Heart left ventricle (tissue), 16 donors: Measurements from ENCODE around the gene FZD2. TPM values are rescaled to one million over a fixed set of nuclear protein-coding genes. Genes with fewer than 3 reads are reported as not detected.

Experiments
- ATAC-seq, 4 donors: fragments of 200-7000 bp; cut with Tn5 transposase; one replicate each; pipeline ENCODE4 v1.9.1; 2020 to 2022; ENCODE audit warnings: moderate library complexity in 4 of 4, mild to moderate bottlenecking in 3 of 4, moderate number of reproducible peaks in 1 of 4
- DNase-seq, 5 donors: peaks; one replicate each; pipeline ENCODE4 v3.0.0-alpha.2; 2020
- H3K27ac ChIP-seq, 12 donors: fragments of 200-600 bp; sonication (generic) in 4 of 12; one replicate each; pipeline versions ENCODE4 v1.5.0 to v1.8.0; 2016 to 2022; ENCODE audit warnings: mild to moderate bottlenecking in 2 of 12
- H3K27me3 ChIP-seq, 9 donors: fragments of 200-600 bp; sonication (generic) in 2 of 9; one replicate each; pipeline versions ENCODE4 v1.5.1 to v1.8.0; 2016 to 2022; ENCODE audit warnings: mild to moderate bottlenecking in 3 of 9
- H3K36me3 ChIP-seq, 9 donors: fragments of 200-600 bp; sonication (generic) in 2 of 9; one replicate each; pipeline versions ENCODE4 v1.5.0 to v1.8.0; 2018 to 2022; ENCODE audit warnings: mild to moderate bottlenecking in 2 of 9
- H3K4me1 ChIP-seq, 12 donors: fragments of 200-600 bp; sonication (generic) in 4 of 12; one replicate each; pipeline versions ENCODE4 v1.5.0 to v1.8.0; 2016 to 2022; ENCODE audit warnings: mild to moderate bottlenecking in 3 of 12
- H3K4me3 ChIP-seq, 12 donors: fragments of 200-600 bp; sonication (generic) in 4 of 12; one replicate each; pipeline versions ENCODE4 v1.5.0 to v1.8.0; 2017 to 2022; ENCODE audit warnings: mild to moderate bottlenecking in 9 of 12, moderate library complexity in 4 of 12
- H3K9me3 ChIP-seq, 12 donors: fragments of 200-600 bp; sonication (generic) in 4 of 12; one replicate each; pipeline versions ENCODE4 v1.5.0 to v1.8.0; 2016 to 2022; ENCODE audit warnings: mild to moderate bottlenecking in 1 of 12
- CTCF ChIP-seq, 12 donors: fragments of 200-600 bp; sonication (generic) in 4 of 12; IDR thresholded peaks; one replicate each; pipeline versions ENCODE4 v1.5.0 to v1.8.0; 2018 to 2022; ENCODE audit warnings: antibody characterized with exemption in 12 of 12, mild to moderate bottlenecking in 5 of 12
- POLR2A ChIP-seq, 2 donors: fragments of 450-650 bp; IDR thresholded peaks; one replicate each; pipeline ENCODE4 v1.6.1; 2017; ENCODE audit warnings: antibody characterized with exemption in 2 of 2, mild to moderate bottlenecking in 2 of 2, moderate library complexity in 2 of 2
- WGBS, 4 donors: extraction: QIAGEN DNeasy Blood & Tissue Kit in 2 of 4; methylation state at CpG; one replicate each; pipeline versions ENCODE4 v1.1.5 to v1.1.7; 2013 to 2018; 5-methylcytosine and 5-hydroxymethylcytosine counted together
- intact Hi-C, 10 donors: fragments of 100-400 bp; cut with DNase I; formaldehyde crosslinking; loops; one replicate each; pipeline versions ENCODE4 v1.11.1 to v1.14.2; 2022
- polyA plus RNA-seq, 2 donors: library from polyadenylated mRNA; stranded (reverse); fragments of 200-250 nt; gene quantifications; one replicate each; pipeline ENCODE4 v1.2.3, GENCODE V29; 2013
- total RNA-seq, 9 donors: library from RNA; depleted of rRNA in 2 of 9; stranded (reverse); fragments of >200 nt in 2 of 9; fragmentation: NEBNext Ultra II Directional in 3 of 9; extraction: Animal tissue kit (Norgen Biotek cat#: 25700) in 3 of 9; gene quantifications; one replicate each; pipeline versions ENCODE4 v1.1.0 to v1.2.4, GENCODE V29; 2016 to 2023
- donor health status: ischemic (EF 13 %, LVEDD 7.1; RV severe dilation, severe dysfunction).
- donor health status: healthy with polysubstance abuse.
- donor health status: DM: no; HTN: yes; CAD: no.
- donor health status: DM: no; HTN: no; CAD: no.
- donor health status: ischemic (EF 25% LVEDD 6.9; RV normal size, moderate dysfunction).
- donor health status: ischemic (EF 25% LVEDD 5.7; RV mildly dilated, moderate dysfunction).
- donor health status: healthy.
- donor health status: DM: yes; HTN: yes; CAD: no.
- donor health status: ischemic (EF 35%, LVEDD 5.7; RV mildly dilated, moderate dysfunction).
- donor health status: nonischemic (EF 11% LVEDD 7.7; RV severe dilation, severe dysfunction).
- donor health status: DM: yes; HTN: yes; CAD: no.
- donor health status: PGD.
- donor health status: ischemic (EF 29% LVEDD 5.4; RV normal size, mild dysfunction).
- donor health status: nonischemic (EF 23%, LVEDD 6.1; RV moderate dilation, normal function).

FZD2 gene
- total and polyA plus RNA-seq, 11 donors, result 1.6 to 8.1 (median 3.9) TPM

DNA sequence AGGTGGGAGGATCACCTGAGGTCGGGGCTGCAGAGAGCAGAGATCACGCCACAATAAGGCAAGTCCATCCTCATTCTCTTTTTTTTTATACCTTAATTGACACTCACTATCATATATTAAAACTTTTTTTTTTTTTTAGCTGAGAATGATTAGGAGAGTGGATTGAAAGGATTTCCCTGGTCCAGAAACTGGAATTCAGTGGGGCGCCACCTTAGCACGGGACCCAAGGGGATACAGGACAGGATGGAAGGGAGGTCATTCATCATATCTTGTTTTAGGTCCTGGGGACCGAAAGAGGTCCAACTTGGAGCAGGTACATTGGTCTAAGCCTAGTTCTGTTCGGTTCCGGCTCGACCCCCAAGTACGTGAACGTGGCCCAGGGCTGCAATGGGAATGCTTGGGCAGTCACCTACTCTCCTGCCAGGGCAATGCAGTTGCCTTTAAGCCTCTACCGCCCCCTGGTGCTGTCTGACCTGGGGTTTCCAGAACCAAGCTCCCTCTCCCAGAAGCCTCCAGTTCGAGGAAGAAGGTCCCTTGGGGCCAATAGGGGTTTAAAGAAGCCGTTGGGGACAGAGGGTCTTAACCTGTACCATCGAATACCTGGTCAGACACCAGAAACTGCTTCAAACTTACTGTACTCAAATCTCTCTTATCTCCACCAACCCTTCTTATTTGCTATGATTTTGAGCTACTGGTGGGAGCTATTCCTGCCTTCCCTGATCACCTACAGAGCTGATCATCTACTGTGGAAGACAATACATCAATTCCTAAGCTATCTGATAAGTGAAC, 34.2 kb upstream of the FZD2 start:
- H3K27ac ChIP-seq, result no peak overlapping the region
- intact Hi-C loops, result loop anchor here in 5 of 10 donors (1.0 to 10.0 kb wide), 4 partner anchors 118 to 128 kb away; no protein-coding TSS in a partner anchor
- peaks cover 0 to 22% (median 0%) of the 10 kb centered on the region in 9 donors for H3K27me3 ChIP-seq
- peaks cover 0 to 8% (median 0%) of the 10 kb centered on the region in 12 donors for H3K9me3 ChIP-seq
- peak; percentile 48 to 81 (median 64) for DNase-seq
- no peaks in the 10 kb centered on the region for H3K4me1 ChIP-seq
- TF ChIP-seq POLR2A (IDR thresholded peaks at IDR 0.05), result no peak
- TF ChIP-seq CTCF (IDR thresholded peaks at IDR 0.05), result peak; percentile 29 to 65 (median 47)
- no peak overlapping the region for H3K4me3 ChIP-seq
- peak in 3 of 4 donors; percentile 71 to 88 (median 86) for ATAC-seq
- no peaks in the 10 kb centered on the region for H3K36me3 ChIP-seq
- 53 to 62% (median 58%) methylated on average over 14 of the region's 14 CpGs for WGBS, 4 donors

- Histone ChIP-seq H3K9me3 (peaks cover 0 to 8% (median 0%) of the 10 kb centered on the region in 12 donors), H3K36me3 (no peaks in the 10 kb centered on the region), H3K4me1 (no peaks in the 10 kb centered on the region), H3K27me3 (peaks cover 0 to 21% (median 0%) of the 10 kb centered on the region in 9 donors), H3K4me3 (no peak overlapping the region), H3K27ac (no peak overlapping the region)
- WGBS, 4 donors, result 64 to 72% (median 70%) methylated on average over 3 of the region's 3 CpGs
- intact Hi-C loops, result loop anchor here in 5 of 10 donors (1.0 to 10.0 kb wide), 4 partner anchors 119 to 129 kb away; no protein-coding TSS in a partner anchor
- ATAC-seq (no peak), DNase-seq (no peak)
- TF ChIP-seq POLR2A (IDR thresholded peaks at IDR 0.05) (no peak), CTCF (IDR thresholded peaks at IDR 0.05) (no peak)
These were observed 33.7 kb upstream of the FZD2 start for GRCh38 chr17:44523672-44523972.

DNA sequence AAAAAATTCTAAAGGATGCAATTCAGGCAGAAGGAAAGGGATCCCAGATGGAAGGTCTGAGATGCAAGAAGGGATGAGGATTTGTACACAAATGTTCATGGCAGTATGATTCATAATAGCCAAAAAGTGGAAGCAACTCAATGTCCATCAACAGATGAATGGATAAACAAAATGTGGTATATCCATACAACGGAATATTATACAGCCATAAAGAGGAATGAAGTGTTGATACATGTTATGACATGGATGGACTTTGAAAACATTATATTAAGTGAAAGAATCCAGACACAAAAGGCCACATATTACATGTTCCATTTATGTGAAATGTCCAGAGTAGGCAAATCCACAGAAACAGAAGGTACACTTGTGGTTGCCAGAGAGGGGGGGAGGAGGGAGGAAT, 30.2 kb upstream of the FZD2 start:
- peaks cover 0 to 8% (median 0%) of the 10 kb centered on the region in 12 donors for H3K9me3 ChIP-seq
- no peaks in the 10 kb centered on the region for H3K4me1 ChIP-seq
- intact Hi-C loops, result loop anchor here in 3 of 10 donors (10.0 kb wide), 2 partner anchors 122 to 132 kb away; no protein-coding TSS in a partner anchor
- no peak for TF ChIP-seq CTCF (IDR thresholded peaks at IDR 0.05)
- TF ChIP-seq POLR2A (IDR thresholded peaks at IDR 0.05), result no peak
- H3K27me3 ChIP-seq, result peaks cover 0 to 7% (median 0%) of the 10 kb centered on the region in 9 donors
- no peaks in the 10 kb centered on the region for H3K36me3 ChIP-seq
- H3K4me3 ChIP-seq, result no peak overlapping the region
- 87 to 96% (median 92%) methylated on average over 1 of the region's 1 CpG for WGBS, 4 donors
- no peak overlapping the region for H3K27ac ChIP-seq
- ATAC-seq (no peak), DNase-seq (no peak)

GRCh38 chr17:44527954-44528353, 29.3 kb upstream of the FZD2 start:
- intact Hi-C loops, result loop anchor here in 3 of 10 donors (10.0 kb wide), 2 partner anchors 123 to 133 kb away; no protein-coding TSS in a partner anchor
- Histone ChIP-seq H3K4me1 (no peaks in the 10 kb centered on the region), H3K9me3 (peaks cover 0 to 8% (median 0%) of the 10 kb centered on the region in 12 donors), H3K4me3 (no peak overlapping the region), H3K27ac (no peak overlapping the region), H3K36me3 (no peaks in the 10 kb centered on the region), H3K27me3 (peaks cover 0 to 7% (median 0%) of the 10 kb centered on the region in 9 donors)
- WGBS, 4 donors, result 94 to 98% (median 94%) methylated on average over 9 to 28 of the region's 28 CpGs
- TF ChIP-seq CTCF (IDR thresholded peaks at IDR 0.05), result no peak
- TF ChIP-seq POLR2A (IDR thresholded peaks at IDR 0.05), result no peak
- ATAC-seq (no peak), DNase-seq (no peak)
